GM19468 (cell line): Measurements from ENCODE around the gene EIF4G1.
A peak's percentile ranks its signal among the peaks of the same experiment; 100 is the strongest.
"Not testable (repeated sequence)": the region's sequence is repeated elsewhere in the genome, so short reads cannot be mapped to it uniquely, and the experiment has no call there.

Source experiments
- ATAC-seq: cut with Tn5 transposase; IDR thresholded peaks from one replicate; pipeline ENCODE4 v1.9.1; 2021; ENCODE audit warnings: mild to moderate bottlenecking, moderate library complexity, moderate number of reproducible peaks; ENCODE audit not compliant: unreplicated experiment; ENCODE audit errors: extremely low read depth

Gene EIF4G1, protein sequence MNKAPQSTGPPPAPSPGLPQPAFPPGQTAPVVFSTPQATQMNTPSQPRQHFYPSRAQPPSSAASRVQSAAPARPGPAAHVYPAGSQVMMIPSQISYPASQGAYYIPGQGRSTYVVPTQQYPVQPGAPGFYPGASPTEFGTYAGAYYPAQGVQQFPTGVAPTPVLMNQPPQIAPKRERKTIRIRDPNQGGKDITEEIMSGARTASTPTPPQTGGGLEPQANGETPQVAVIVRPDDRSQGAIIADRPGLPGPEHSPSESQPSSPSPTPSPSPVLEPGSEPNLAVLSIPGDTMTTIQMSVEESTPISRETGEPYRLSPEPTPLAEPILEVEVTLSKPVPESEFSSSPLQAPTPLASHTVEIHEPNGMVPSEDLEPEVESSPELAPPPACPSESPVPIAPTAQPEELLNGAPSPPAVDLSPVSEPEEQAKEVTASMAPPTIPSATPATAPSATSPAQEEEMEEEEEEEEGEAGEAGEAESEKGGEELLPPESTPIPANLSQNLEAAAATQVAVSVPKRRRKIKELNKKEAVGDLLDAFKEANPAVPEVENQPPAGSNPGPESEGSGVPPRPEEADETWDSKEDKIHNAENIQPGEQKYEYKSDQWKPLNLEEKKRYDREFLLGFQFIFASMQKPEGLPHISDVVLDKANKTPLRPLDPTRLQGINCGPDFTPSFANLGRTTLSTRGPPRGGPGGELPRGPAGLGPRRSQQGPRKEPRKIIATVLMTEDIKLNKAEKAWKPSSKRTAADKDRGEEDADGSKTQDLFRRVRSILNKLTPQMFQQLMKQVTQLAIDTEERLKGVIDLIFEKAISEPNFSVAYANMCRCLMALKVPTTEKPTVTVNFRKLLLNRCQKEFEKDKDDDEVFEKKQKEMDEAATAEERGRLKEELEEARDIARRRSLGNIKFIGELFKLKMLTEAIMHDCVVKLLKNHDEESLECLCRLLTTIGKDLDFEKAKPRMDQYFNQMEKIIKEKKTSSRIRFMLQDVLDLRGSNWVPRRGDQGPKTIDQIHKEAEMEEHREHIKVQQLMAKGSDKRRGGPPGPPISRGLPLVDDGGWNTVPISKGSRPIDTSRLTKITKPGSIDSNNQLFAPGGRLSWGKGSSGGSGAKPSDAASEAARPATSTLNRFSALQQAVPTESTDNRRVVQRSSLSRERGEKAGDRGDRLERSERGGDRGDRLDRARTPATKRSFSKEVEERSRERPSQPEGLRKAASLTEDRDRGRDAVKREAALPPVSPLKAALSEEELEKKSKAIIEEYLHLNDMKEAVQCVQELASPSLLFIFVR (N-terminal part only)

DNA sequence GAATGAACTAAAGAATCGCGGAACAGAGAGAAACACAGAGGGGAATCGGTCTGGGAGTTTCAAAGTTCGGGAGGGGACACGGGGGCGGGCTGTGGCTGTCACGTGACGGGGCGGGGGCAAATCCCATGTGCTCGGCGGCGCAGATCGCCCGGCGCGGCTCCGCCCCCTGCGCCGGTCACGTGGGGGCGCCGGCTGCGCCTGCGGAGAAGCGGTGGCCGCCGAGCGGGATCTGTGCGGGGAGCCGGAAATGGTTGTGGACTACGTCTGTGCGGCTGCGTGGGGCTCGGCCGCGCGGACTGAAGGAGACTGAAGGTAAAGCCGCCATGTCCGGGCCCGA, at the start of gene EIF4G1:
Gene EIF4G1, plus strand, starts transcription at position 244 of the 337 bp plus-strand sequence. CDS start 1,191 bp downstream, outside the sequence.
- ATAC-seq: peak; percentile 61

DNA sequence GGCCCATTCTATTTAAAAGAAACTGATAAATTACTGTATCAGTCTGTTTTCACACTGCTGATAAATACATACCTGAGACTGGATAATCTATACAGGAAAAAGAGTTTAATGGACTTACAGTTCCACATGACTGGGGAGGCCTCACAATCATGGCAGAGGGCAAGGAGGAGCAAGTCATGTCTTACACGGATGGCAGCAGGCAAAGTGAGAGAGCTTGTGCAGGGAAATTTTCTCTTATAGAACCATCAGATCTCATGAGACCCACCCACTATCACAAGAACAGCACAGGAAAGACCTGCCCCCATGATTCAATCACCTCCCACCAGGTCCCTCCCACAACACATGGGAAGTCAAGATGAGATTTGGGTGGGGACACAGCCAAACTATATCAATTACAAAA, 47.2 kb upstream of the EIF4G1 start:
- ATAC-seq: not testable (repeated sequence)

DNA sequence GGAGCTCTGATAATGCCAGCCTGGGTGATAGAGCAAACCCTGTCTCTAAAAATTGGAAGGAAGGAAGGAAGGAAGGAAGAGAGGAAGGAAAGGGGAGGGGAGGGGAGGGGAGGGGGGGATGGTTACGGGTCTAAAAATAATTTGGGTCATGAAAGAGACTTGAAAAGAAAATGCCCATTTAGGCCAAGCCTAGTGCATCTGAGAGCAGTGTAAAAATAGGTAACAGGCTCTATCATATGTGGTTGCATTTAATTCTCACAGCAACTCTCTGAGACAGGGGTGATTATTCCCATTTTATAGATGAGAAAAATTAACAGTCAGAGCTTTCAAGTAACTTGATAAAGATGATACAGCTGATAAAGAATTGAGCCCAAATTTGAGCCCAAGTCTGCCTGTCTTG, 42.1 kb upstream of the EIF4G1 start:
- no peak for ATAC-seq

DNA sequence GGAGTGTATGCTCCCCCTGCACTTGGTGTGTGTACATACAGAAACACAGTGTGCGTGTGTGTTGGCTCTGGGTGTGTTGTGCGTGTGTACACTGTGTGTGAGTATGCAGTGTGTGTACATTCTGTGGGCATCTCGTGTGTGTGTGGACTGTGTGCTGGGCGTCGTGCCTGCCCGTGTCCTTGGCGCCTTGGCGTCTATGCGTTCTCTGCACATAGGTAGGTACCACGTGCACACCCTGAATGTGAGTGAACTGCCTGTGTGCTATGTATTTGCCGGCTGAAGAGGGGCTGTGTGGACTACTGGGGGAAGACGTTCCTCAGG, 39.1 kb upstream of the EIF4G1 start:
- ATAC-seq: no peak

DNA sequence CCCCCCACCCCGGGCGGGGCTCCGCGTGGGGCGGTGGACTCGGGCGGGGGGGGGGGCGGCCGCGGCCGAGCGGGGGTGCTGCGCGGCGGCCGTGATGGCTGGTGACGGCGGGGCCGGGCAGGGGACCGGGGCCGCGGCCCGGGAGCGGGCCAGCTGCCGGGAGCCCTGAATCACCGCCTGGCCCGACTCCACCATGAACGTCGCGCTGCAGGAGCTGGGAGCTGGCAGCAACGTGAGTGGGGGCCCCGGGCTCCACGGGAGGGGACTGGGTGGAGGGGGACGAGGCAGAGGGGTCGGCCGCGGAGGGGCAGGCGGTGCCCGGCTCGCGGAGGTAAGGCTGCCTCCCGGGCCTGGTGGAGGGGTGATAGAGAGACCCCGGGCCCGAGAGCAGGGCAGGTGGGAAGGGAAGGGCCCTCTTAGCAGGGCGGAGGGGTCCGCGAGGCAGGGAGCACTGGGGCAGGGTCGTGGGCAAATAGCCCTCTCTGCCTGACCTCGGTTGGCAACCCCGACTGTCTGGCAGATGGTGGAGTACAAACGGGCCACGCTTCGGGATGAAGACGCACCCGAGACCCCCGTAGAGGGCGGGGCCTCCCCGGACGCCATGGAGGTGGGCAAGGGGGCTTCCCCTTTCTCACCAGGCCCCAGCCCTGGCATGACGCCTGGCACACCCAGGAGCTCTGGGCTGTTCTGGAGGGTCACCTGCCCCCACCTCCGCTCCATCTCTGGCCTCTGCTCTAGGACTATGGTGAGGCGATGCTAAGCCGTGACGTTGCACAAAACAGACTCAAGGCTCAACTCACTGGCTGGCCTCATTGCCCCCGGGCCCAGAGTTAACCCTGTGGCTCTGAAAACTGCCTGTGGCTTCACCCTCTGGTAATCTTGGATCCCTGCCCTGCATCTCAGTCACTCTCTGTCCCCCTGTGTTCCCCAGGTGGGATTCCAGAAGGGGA, 38.2 kb upstream of the EIF4G1 start, which contains the start of gene ECE2:
Gene ECE2, plus strand, starts transcription at position 62 of the 950 bp plus-strand sequence. Its CDS starts 132 bp downstream, at position 194.
- no peak for ATAC-seq

DNA sequence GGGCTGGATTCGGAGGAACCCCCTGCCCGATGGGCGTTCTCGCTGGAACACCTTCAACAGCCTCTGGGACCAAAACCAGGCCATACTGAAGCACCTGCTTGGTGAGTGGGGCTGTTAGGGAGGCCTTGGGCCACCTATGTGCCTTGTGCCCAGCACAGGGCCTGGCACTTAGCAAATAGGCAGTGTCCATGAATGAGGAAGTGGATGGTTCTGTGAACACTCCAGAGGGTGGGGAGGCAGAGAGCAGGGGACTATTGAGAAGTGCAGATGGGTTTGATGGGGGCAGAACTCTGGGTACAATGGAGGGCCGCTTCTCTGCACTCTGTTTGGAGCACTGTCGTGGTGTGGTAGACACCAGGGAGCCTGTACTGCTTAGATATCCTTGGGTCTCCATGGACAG, 37.0 kb upstream of the EIF4G1 start:
- ATAC-seq: no peak

DNA sequence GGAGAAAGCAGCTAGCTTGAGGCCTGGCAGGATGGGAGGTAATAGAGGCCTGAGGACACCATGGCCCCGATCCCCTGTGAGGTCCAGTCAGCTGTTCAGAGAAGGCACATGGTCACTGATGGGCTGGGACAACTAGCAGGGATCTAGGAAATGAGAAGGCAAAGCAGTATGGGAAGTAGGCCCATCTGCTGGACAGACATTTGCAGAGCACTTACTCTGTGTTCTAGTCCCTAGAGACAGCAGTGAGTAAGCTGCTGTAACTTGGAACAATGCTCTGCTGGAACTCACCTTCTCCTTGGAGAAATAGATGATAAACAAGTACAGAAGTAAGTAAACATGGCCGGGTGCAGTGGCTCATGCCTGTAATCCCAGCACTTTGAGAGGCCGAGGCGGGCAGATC, 31.5 kb upstream of the EIF4G1 start:
- ATAC-seq: no peak

DNA sequence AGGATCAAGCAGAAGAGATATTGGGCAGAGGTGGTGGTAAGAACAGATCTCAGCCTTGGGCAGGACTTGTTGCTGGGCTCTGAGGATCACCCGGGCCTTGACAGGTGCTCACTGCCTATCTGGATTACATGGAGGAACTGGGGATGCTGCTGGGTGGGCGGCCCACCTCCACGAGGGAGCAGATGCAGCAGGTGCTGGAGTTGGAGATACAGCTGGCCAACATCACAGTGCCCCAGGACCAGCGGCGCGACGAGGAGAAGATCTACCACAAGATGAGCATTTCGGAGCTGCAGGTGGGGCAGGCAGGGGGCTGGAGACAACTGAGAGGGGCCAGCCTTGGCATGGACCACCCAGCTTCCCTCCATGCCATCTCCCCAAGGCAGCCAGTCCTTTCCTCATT, 30.7 kb upstream of the EIF4G1 start:
- ATAC-seq: no peak

DNA sequence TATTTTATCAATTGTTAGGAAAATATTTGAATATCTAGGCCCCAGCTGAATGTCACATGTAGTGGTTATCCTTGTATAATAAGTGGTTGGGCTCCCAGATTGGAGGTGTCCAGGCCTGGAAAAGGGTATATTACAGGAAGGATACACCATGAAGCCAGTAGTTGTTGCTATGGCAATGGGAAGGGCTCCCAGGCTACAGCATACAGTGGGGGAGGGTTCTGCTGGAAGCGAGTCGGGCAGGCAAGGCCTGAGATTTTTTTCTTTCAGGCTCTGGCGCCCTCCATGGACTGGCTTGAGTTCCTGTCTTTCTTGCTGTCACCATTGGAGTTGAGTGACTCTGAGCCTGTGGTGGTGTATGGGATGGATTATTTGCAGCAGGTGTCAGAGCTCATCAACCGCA, 29.7 kb upstream of the EIF4G1 start:
- no peak for ATAC-seq

DNA sequence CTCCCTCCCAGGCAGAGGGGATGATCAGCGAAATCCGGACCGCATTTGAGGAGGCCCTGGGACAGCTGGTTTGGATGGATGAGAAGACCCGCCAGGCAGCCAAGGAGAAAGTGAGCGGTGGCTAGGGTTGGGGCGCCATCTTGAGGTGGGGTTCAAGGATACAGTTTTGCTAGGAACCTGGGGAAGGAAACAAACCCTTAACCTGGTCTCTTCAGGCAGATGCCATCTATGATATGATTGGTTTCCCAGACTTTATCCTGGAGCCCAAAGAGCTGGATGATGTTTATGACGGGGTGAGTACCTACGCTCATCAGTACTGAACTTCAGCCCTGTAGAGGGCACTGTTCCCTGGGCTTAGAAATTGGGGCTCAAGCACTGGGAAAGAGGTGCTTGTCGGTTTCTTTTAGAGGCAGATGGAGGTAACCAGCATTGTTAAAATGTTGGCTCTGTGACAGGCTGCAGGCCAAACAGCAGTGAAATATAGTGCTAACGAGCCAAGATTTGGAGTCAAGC, 24.9 kb upstream of the EIF4G1 start:
- no peak for ATAC-seq

DNA sequence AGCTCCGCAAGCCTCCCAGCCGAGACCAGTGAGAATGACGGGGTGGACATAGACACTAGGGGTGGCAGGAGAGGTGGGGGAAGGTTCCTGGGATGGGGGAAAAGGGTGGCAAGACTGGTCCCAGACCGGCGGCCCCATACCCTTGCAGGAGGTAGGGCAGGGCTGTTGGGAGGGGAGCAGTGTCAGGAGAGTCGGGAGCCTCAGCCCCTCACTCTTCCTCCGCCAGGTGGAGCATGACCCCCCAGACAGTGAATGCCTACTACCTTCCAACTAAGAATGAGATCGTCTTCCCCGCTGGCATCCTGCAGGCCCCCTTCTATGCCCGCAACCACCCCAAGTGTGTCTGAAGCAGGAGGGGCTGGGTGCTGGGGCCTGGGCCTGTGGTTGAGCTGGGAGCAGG, 24.1 kb upstream of the EIF4G1 start:
- no peak for ATAC-seq

DNA sequence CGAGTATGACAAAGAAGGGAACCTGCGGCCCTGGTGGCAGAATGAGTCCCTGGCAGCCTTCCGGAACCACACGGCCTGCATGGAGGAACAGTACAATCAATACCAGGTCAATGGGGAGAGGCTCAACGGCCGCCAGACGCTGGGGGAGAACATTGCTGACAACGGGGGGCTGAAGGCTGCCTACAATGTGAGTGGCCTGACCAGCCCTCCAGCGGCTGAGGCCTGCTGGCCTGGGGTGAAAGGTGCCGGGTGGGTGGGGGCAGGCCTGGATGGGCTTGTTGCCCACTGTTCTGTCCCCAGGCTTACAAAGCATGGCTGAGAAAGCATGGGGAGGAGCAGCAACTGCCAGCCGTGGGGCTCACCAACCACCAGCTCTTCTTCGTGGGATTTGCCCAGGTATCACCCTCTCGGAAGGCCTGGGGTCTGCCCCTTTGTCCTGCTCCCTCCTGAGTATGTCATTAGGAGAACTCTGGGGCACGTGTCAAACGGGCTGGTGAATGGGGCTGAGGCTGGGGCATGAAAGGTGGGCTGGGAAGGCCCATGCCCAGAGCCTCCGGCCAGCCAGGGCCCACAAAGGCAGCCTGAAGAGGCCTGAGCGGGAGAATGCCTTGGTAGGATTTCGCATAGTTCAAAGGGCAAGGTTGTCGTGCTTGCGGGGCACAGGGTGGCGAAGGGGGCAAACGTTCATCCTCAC, 23.2 kb upstream of the EIF4G1 start:
- ATAC-seq: no peak

DNA sequence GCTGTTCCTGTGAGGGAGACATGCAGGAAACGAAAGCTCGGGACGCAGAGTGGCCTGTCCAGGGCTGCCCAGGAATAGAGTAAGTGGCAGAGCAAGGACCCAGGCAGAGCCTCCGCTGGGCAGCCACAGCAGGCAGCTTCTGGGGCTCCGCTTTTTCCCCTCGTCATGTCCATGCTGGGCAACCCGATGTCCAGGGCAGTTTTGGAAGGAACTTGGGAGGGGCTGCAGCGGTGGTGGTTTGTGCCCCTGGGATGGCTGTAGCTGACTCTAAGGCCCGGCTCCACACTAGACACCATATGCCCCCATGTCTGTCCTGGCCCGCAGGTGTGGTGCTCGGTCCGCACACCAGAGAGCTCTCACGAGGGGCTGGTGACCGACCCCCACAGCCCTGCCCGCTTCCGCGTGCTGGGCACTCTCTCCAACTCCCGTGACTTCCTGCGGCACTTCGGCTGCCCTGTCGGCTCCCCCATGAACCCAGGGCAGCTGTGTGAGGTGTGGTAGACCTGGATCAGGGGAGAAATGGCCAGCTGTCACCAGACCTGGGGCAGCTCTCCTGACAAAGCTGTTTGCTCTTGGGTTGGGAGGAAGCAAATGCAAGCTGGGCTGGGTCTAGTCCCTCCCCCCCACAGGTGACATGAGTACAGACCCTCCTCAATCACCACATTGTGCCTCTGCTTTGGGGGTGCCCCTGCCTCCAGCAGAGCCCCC, 22.5 kb upstream of the EIF4G1 start:
- no peak for ATAC-seq

DNA sequence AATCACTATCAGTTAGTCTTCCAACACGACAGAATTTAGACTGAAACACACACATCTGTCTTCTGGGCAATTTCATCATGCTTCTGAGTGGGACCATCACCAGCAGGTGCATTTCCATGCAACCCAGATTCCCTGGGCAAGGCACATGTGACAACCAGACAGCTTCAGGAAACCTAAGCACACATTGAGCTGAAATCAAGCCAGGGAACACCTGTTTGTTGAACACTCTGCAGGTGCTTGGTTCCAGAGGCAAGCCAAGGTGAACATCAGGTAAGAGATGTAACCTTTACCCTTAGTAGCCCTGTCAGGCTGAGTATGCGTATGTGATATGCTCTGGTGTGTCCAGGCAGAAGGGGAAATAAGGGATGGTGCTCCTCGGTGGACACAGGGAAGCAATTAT, 18.6 kb upstream of the EIF4G1 start:
- no peak for ATAC-seq

DNA sequence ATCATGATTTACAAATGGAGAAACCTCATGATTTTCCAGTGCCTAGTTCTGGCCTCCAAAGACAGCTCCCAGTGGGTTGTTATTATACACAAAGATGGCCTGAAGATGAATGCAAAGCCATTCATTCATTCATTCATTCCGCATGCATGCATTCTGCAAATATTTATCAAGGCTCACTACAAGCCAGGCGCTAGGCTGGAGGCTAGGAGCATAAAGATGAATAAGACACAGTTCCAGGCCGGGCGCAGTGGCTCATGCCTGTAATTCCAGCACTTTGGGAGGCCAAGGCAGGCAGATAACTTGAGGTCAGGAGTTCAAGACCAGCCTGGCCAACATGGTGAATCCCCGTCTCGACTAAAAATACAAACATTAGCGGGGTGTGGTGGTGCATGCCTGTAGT, 17.8 kb upstream of the EIF4G1 start:
- ATAC-seq: no peak

DNA sequence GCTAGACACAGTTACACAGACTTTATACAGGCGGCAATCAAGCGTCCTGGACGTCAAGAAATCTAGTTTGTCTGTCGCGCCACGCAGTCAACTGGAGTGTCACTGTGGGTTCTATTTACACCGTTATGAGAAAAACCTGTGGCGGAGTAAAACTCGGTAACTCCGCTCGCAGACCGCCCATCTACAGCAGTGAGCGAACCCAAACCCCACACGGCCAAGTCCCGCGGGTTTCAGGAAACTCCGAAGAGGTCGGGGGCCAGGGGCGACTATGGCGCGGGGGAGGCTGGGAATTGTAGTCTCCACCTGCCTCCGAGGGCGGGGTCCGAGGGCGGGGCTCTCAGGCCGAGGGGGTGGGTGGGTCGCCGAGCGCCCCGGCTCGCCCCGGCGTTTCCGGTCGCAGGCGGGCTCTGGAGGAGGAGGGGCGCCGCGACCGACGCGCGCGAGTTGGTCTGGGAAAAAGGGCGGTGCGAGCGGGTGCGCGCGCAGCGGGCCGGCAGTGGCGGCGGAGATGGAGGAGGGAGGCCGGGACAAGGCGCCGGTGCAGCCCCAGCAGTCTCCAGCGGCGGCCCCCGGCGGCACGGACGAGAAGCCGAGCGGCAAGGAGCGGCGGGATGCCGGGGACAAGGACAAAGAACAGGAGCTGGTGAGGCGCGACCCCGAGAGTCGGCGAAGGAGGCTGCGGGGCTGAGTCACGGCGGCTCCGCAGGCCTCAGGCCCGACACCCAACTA, 15.5 kb upstream of the EIF4G1 start, which contains the start of gene PSMD2:
Gene PSMD2, plus strand, starts transcription at position 483 of the 729 bp plus-strand sequence. Its CDS starts 26 bp downstream, at position 509.
- ATAC-seq: peak; percentile 83
